Retinal pigment epithelial cell (primary cell): Measurements from ENCODE around the gene SPAG16.
A peak's percentile ranks its signal among the peaks of the same experiment; 100 is the strongest.
"Not testable (repeated sequence)": the region's sequence is repeated elsewhere in the genome, so short reads cannot be mapped to it uniquely, and the experiment has no call there.

Experiments used
- DNase-seq: peaks from one replicate; pipeline ENCODE4 v3.0.0-alpha.2; 2010; ENCODE audit warnings: low read depth
- H3K4me3 ChIP-seq: 2 replicates; pipeline ENCODE4 v1.5.1; 2011; ENCODE audit warnings: mild to moderate bottlenecking, low read length, control low read depth, moderate library complexity
- TF ChIP-seq, protein P1 (sequence below): conservative IDR thresholded peaks from 2 replicates; pipeline ENCODE4 v1.5.1; 2011; ENCODE audit warnings: low read depth, low read length, control low read depth, inconsistent platforms

SPAG16 gene

GRCh38 chr2:213958086-213958485 is 673.8 kb downstream of the SPAG16 start:
- H3K4me3 ChIP-seq: no peak overlapping the region
- DNase-seq: no peak
- TF ChIP-seq, protein P1, sequence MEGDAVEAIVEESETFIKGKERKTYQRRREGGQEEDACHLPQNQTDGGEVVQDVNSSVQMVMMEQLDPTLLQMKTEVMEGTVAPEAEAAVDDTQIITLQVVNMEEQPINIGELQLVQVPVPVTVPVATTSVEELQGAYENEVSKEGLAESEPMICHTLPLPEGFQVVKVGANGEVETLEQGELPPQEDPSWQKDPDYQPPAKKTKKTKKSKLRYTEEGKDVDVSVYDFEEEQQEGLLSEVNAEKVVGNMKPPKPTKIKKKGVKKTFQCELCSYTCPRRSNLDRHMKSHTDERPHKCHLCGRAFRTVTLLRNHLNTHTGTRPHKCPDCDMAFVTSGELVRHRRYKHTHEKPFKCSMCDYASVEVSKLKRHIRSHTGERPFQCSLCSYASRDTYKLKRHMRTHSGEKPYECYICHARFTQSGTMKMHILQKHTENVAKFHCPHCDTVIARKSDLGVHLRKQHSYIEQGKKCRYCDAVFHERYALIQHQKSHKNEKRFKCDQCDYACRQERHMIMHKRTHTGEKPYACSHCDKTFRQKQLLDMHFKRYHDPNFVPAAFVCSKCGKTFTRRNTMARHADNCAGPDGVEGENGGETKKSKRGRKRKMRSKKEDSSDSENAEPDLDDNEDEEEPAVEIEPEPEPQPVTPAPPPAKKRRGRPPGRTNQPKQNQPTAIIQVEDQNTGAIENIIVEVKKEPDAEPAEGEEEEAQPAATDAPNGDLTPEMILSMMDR: no peak

DNA sequence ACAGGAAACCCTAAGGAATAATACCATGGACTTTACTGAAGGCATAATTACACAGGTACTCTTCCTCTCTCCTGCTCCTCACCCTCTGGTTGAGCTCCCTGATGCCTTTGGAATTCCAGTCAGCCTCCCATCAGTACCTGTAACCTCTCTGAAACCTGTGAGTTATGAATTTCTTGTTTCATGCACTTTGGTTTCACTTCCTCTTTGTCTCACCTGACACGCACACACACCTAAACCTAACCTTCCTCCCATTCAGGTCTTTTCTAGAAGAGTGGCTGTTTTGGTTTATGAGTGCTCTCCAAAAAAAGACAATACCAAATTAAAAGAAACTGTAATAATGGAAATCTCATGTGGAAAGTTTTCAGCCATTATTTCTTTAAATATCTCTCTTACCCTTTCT is 675.3 kb downstream of the SPAG16 start:
- no peak for DNase-seq
- H3K4me3 ChIP-seq: no peak overlapping the region
- TF ChIP-seq, protein P1: no peak

DNA sequence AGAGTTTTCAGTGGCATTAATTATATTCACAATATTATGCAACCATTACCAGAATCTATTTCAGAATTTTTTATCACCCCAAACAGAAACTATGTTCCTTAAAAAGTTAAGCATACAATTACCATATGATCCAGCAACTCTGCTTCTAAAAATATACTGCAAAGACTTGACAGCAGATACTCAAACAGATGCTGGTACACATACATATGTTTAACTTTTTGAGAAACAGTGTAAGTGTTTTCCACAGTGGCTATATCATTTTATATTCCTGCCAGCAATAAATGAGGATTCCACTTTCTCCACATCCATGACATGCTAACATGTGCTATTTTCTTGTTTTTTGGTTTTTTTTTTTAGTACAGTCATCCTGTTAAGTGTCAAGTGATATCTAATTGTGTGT is 687.3 kb downstream of the SPAG16 start:
- H3K4me3 ChIP-seq: no peak overlapping the region
- TF ChIP-seq, protein P1: no peak
- no peak for DNase-seq

DNA sequence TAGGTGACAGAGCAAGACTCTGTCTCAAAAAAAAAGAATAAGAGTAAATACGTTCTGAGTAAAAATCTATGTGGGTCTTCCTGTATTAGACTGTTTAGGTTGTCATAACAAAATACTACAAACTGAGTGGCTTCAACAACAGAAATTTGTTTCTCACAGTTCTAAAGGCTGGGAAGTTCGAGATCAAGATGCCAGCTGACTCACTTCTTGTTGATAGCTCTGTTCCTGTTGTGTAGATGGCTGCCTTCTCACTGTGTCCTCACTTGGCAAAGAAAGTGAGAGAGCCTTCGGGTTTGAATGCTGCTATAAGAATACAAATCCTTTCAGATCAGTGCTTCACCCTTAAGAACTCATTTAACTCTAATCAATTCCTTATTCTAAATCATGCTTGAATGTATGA is 696.6 kb downstream of the SPAG16 start:
- no peak for DNase-seq
- TF ChIP-seq, protein P1: no peak

DNA sequence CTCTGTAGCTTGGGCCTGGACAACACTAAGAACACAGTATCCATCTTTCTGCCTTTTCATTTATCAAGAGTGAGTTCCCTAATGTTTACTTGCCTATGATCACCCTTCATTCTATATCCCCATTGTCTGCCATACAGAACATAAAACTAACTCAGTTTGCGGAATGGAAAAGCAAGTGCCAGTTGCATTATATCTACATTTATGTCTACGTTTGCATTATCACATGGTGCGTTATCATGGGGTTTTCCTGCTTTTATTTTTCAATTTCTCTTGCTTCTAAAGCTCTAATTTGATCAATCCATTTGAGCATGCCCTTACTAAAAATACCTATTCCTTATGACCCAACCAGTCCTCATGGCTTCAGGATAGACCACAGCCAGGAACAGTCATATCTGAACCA is 704.9 kb downstream of the SPAG16 start:
- no peak for DNase-seq
- TF ChIP-seq, protein P1: no peak

More for the DNA sequence above, 696.6 kb downstream of the SPAG16 start:
- no peak overlapping the region for H3K4me3 ChIP-seq

GRCh38 chr2:213991453-213992108 is 707.3 kb downstream of the SPAG16 start:
- H3K4me3 ChIP-seq: no peak overlapping the region
- TF ChIP-seq, protein P1: no peak
- DNase-seq: no peak

More for the DNA sequence above, 704.9 kb downstream of the SPAG16 start:
- H3K4me3 ChIP-seq: no peak overlapping the region

DNA sequence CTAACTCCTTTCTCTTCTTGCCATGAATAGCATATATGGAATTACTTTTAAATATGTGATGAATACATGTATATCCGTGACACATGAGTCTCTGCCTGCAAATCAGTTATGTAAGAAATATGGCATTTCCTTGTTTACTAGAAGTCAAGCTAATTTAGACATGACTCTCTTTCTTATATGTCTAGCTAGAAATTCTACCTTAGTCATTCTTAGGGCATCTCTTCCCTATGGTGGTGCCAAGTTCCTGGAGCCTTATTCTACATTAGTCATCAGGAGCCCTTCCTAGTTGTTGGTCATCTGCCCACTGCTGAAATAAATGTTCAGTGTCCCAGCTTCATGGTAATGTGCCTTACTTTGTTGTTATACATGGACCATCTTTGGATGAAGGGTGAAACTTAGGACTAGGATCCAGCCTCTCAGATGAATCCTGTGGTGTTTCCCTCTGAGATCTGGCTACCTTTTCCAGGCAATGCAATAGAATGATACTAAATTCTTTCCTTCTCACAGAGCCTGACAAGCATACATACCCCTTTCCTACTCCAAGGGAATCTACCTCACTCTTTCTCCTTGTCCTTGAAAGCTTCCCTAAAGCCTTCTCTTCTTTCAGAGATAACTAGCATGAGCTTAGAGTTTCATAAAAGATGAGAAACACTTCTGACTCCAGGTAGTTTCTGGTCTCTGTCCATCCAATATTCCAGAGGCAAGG is 711.3 kb downstream of the SPAG16 start:
- TF ChIP-seq, protein P1: no peak
- peak; percentile 63 for DNase-seq

GRCh38 chr2:213998976-213999375 is 714.7 kb downstream of the SPAG16 start:
- not testable (repeated sequence) for H3K4me3 ChIP-seq, DNase-seq

More for the DNA sequence above, 711.3 kb downstream of the SPAG16 start:
- no peak overlapping the region for H3K4me3 ChIP-seq
